Psoas muscle (tissue), 8 donors: ENCODE measurements around the gene DOHH. TPM values are rescaled to one million over a fixed set of nuclear protein-coding genes. Genes with fewer than 3 reads are reported as not detected.
A peak's percentile ranks its signal among the peaks of the same experiment; 100 is the strongest.

Experiments
- ATAC-seq, 4 donors: fragments of 200-7000 bp; cut with Tn5 transposase; one replicate each; pipeline ENCODE4 v1.9.1; 2020; ENCODE audit warnings: moderate library complexity in 3 of 4, mild to moderate bottlenecking in 2 of 4
- DNase-seq, 2 donors: peaks; one replicate each; pipeline ENCODE4 v3.0.0-alpha.2; 2020
- H3K27ac ChIP-seq: fragments of 200-600 bp; one replicate; pipeline ENCODE4 v1.8.0; 2022
- H3K27me3 ChIP-seq, 3 donors: fragments of 200-600 bp in 1 of 3; one replicate each; pipeline versions ENCODE4 v1.6.1 to v1.8.0; 2013 to 2022; ENCODE audit warnings: low read length in 2 of 3, mild to moderate bottlenecking in 2 of 3, moderate library complexity in 1 of 3; ENCODE audit not compliant: insufficient read depth in 3 of 3
- H3K36me3 ChIP-seq, 2 donors: fragments of 200-600 bp in 1 of 2; one replicate each; pipeline versions ENCODE4 v1.6.1 to v1.8.0; 2013 to 2022; ENCODE audit warnings: low read depth in 1 of 2, mild to moderate bottlenecking in 1 of 2, moderate library complexity in 1 of 2; ENCODE audit not compliant: insufficient read depth in 1 of 2
- H3K4me1 ChIP-seq: fragments of 200-600 bp; one replicate; pipeline ENCODE4 v1.8.0; 2022
- H3K4me3 ChIP-seq: fragments of 200-600 bp; one replicate; pipeline ENCODE4 v1.8.0; 2022; ENCODE audit warnings: mild to moderate bottlenecking
- H3K9me3 ChIP-seq: fragments of 200-600 bp; one replicate; pipeline ENCODE4 v1.8.0; 2022
- WGBS, 3 donors: extraction: QIAGEN DNeasy Blood & Tissue Kit; methylation state at CpG; one replicate each; pipeline versions ENCODE4 v1.1.6 to v1.1.7; 2013; 5-methylcytosine and 5-hydroxymethylcytosine counted together
- intact Hi-C, 2 donors: fragments of 100-400 bp; cut with DNase I; formaldehyde crosslinking; loops; one replicate each; pipeline versions ENCODE4 v1.11.0 to v1.14.2; 2022
- polyA plus RNA-seq, 3 donors: library from polyadenylated mRNA; stranded (reverse); fragments of 200-250 nt; gene quantifications; one replicate each; pipeline ENCODE4 v1.2.3, GENCODE V29; 2013
- total RNA-seq, 4 donors: library from RNA; stranded (reverse); fragmentation: NEBNext Ultra II Directional in 2 of 4; extraction: Animal tissue kit (Norgen Biotek cat#: 25700) in 2 of 4; gene quantifications; one replicate each; pipeline versions ENCODE4 v1.2.1 to v1.2.4, GENCODE V29; 2021 to 2023
- TF ChIP-seq, protein P1 (sequence below): fragments of 200-600 bp; IDR thresholded peaks from one replicate; pipeline ENCODE4 v1.8.0; 2022; ENCODE audit warnings: antibody characterized with exemption
- donor health status: healthy with polysubstance abuse.
- donor health status: DM: no; HTN: no; CAD: no; lungs with moderate emphysema.
- donor health status: Bipolar disorder and iron deficiency.
- donor health status: healthy.
- donor health status: DM: yes; HTN: yes; CAD: no.
- donor health status: DM: no; HTN: no; CAD: no.
- donor health status: DM: no; HTN: no; CAD: no.
- donor health status: DM: yes; HTN: yes; CAD: no.

The DOHH gene
- total and polyA plus RNA-seq, 7 donors = 11.5 to 54.3 (median 21.8) TPM

DNA sequence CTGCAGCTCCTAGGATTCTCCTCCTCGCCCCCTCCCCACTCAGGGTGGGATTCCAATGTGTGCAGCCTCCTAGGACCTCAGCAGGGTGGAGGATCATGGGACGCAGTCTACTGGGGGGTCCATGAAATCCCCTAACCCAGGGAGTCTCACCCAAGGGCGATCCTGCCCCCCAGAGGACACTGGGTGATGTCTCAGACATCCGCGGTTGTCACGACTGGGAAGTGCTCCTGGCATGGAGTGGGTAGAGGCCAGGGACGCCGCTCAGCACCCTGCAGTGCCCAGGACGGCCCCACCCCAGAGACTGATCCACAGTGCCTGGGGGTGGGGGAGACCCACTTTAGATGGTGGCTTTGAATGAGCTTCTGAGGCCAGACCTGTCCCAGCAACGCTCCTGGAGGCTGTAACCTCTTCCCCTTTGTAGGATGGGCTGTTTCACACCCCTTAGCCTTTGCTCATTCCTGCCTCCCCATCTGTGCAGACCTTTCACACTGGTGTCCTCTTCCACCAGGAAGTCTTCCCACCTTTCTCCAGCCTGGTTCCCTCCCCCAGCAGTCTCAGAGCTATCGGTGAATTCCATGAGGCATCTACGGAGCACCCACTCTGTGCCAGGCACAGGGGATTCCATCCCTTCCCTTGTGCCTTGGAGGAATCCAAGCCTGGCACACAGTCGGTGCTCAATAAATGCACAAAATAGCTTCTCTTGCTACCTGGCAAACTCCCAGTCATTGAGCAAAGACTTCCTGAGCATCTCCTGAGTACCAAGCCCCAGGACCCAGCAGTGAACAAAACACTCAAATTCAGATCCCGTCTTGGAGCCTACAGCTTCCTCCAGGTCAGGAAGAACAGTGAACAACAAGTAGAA is 30.6 kb downstream of the DOHH start:
- H3K4me1 ChIP-seq = no peaks in the 10 kb centered on the region
- DNase-seq (peak in 1 of 2 donors; percentile 65), ATAC-seq (peak; percentile 22 to 47 (median 34))
- H3K27me3 ChIP-seq = no peaks in the 10 kb centered on the region
- WGBS, 3 donors = 28 to 40% (median 37%) methylated on average over 14 of the region's 14 CpGs
- no peak overlapping the region for H3K27ac ChIP-seq
- no peaks in the 10 kb centered on the region for H3K36me3 ChIP-seq
- TF ChIP-seq, protein P1, sequence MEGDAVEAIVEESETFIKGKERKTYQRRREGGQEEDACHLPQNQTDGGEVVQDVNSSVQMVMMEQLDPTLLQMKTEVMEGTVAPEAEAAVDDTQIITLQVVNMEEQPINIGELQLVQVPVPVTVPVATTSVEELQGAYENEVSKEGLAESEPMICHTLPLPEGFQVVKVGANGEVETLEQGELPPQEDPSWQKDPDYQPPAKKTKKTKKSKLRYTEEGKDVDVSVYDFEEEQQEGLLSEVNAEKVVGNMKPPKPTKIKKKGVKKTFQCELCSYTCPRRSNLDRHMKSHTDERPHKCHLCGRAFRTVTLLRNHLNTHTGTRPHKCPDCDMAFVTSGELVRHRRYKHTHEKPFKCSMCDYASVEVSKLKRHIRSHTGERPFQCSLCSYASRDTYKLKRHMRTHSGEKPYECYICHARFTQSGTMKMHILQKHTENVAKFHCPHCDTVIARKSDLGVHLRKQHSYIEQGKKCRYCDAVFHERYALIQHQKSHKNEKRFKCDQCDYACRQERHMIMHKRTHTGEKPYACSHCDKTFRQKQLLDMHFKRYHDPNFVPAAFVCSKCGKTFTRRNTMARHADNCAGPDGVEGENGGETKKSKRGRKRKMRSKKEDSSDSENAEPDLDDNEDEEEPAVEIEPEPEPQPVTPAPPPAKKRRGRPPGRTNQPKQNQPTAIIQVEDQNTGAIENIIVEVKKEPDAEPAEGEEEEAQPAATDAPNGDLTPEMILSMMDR = no peak
- intact Hi-C loops = loop anchor here in 1 of 2 donors (5.0 kb wide), 1 partner anchor 163 kb away; no protein-coding TSS in a partner anchor
- H3K4me3 ChIP-seq = no peak overlapping the region
- no peaks in the 10 kb centered on the region for H3K9me3 ChIP-seq

DNA sequence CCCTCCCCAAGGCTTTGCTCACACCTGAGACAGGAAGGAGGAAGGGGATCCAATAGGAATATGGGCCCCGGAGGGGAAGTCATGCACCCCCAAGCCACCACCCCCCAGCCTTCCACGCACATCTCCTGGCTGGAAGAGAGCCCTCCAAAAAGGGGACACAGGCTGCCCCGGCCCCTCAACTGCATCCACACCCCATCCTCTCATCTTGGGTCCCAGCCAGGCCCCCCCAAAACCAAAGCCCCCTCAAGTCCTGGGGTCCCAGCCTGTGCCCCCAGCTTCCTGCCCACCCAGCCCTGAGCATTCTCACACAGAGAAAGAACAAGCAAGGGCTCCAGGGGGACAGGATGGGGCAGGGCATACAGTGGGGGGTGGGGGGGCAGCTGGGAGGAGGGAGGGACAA is 32.3 kb downstream of the DOHH start:
- Histone ChIP-seq H3K36me3 (peaks cover 0 to 10% of the 10 kb centered on the region in 2 donors), H3K4me3 (no peak overlapping the region), H3K9me3 (no peaks in the 10 kb centered on the region), H3K27ac (no peak overlapping the region), H3K4me1 (no peaks in the 10 kb centered on the region), H3K27me3 (no peaks in the 10 kb centered on the region)
- no peak for DNase-seq
- TF ChIP-seq, protein P1 = no peak
- WGBS, 3 donors = 69 to 85% (median 78%) methylated on average over 3 of the region's 3 CpGs
- no peak for ATAC-seq
- intact Hi-C loops = no loop called here

DNA sequence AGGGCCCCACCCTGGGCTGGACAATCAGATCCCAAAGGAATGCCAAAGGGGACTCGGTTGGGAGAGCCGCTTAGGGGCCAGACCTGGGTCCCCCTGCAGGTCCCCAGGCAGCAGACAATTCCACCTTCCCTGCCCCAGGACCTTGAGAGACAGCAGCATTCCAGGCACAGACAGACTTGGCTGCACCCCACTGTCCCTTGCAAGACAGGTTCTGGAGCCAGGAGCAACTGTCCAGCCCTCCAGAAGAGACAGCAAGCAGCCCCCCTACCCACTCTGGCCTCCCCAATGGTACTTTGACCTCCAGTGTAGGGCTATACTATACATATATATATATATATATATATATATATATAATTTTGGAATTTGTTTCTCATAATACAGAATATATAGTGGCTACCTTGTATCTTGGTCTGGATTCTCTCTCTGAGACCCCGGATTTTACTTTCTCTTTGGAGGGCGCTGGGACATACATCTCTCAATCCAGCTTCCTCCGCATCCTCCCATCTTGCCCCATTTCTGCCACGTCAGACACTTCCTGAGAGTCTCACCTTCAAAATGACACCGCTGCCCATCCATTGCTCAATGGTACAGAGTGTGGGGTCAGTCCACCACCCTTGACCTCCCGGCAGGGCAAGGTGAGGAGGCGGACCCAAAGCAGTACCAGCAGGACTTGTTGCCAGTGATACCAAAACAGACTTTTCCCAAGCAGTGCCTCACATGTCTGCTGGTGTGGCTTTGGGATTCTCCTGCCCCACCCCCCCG is 32.9 kb downstream of the DOHH start:
- WGBS, 3 donors = 73 to 85% (median 83%) methylated on average over 10 of the region's 10 CpGs
- Histone ChIP-seq H3K27me3 (no peaks in the 10 kb centered on the region), H3K27ac (no peak overlapping the region), H3K36me3 (peaks cover 0 to 16% of the 10 kb centered on the region in 2 donors), H3K4me1 (no peaks in the 10 kb centered on the region), H3K9me3 (no peaks in the 10 kb centered on the region), H3K4me3 (no peak overlapping the region)
- TF ChIP-seq, protein P1 = no peak
- intact Hi-C loops = no loop called here
- DNase-seq (no peak), ATAC-seq (peak in 1 of 4 donors; percentile 13)

DNA sequence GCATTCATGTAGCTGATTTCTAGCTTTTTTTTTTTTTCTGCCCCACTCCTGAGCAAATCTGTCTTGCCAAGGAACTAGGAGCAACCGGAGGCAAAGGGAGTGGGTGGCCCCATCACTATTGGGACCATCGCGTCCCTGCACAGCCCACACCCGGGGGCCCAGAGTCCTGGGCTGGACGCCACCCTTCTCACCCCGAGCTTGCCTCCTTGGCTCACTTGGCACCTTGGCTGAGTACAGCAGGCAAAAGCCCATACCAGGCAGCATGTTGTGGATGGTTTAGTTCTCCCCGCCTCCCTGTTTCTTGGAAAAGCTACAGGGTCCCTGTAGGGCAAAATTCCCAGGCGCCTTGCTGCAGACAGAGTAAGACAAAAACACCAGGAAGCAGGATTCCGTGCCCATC is 33.8 kb downstream of the DOHH start:
- TF ChIP-seq, protein P1 = no peak
- peaks cover 0 to 21% of the 10 kb centered on the region in 2 donors for H3K36me3 ChIP-seq
- H3K27me3 ChIP-seq = no peaks in the 10 kb centered on the region
- no peak for ATAC-seq
- no peaks in the 10 kb centered on the region for H3K4me1 ChIP-seq
- intact Hi-C loops = no loop called here
- H3K4me3 ChIP-seq = no peak overlapping the region
- H3K27ac ChIP-seq = no peak overlapping the region
- WGBS, 3 donors = 28 to 46% (median 32%) methylated on average over 9 of the region's 9 CpGs
- no peak for DNase-seq
- no peaks in the 10 kb centered on the region for H3K9me3 ChIP-seq
